Erythroblast (primary cell): ENCODE results near the gene UBXN11.

ENCODE experiments used
- DNase-seq, 2 experiments: peaks; one replicate each; lab custom pipeline; 2025; lab: John Stamatoyannopoulos, UW
- GATA1 ChIP-seq: IDR thresholded peaks from 2 replicates; pipeline ENCODE4 v1.6.1; 2011; ENCODE audit warnings: low read depth, mild to moderate bottlenecking, control low read depth, low read length, moderate library complexity
- POLR2A ChIP-seq: IDR thresholded peaks from 2 replicates; pipeline ENCODE4 v1.6.1; 2011; ENCODE audit warnings: mild to moderate bottlenecking, low read length

Gene UBXN11

GRCh38 chr1:26306290-26307229 lies at the start of gene UBXN11:
Gene UBXN11, minus strand, starts transcription at chr1:26306636. Its CDS starts 3,753 bp downstream, at chr1:26302883.
- TF ChIP-seq POLR2A (peak; percentile 70), GATA1 (no peak)
- peak; percentile 93 to 94 for DNase-seq

GRCh38 chr1:26356106-26356505 lies 49.7 kb upstream of the UBXN11 start:
- DNase-seq, result no peak
- TF ChIP-seq POLR2A, result no peak
- TF ChIP-seq GATA1, result no peak

GRCh38 chr1:26354972-26355371 lies 48.5 kb upstream of the UBXN11 start:
- no peak for DNase-seq
- TF ChIP-seq GATA1, result no peak
- no peak for TF ChIP-seq POLR2A

GRCh38 chr1:26353976-26354820 lies 47.8 kb upstream of the UBXN11 start, which contains the start of gene CRYBG2:
Gene CRYBG2, minus strand, starts transcription at chr1:26354130. Its CDS starts 7,473 bp downstream, at chr1:26346657.
- DNase-seq, result no peak
- TF ChIP-seq GATA1 (no peak), POLR2A (no peak)

GRCh38 chr1:26353210-26353859 lies 46.9 kb upstream of the UBXN11 start:
- no peak for DNase-seq
- TF ChIP-seq POLR2A, result no peak
- no peak for TF ChIP-seq GATA1

GRCh38 chr1:26352338-26352679 lies 45.9 kb upstream of the UBXN11 start:
- TF ChIP-seq POLR2A, result no peak
- no peak for TF ChIP-seq GATA1
- DNase-seq, result no peak

- TF ChIP-seq POLR2A, result no peak
- TF ChIP-seq GATA1, result no peak
- DNase-seq, result no peak
These were observed 45.3 kb upstream of the UBXN11 start for GRCh38 chr1:26351590-26352337.

GRCh38 chr1:26350701-26351589 lies 44.5 kb upstream of the UBXN11 start:
- no peak for TF ChIP-seq GATA1
- TF ChIP-seq POLR2A, result no peak
- no peak for DNase-seq

GRCh38 chr1:26350343-26350700 lies 43.9 kb upstream of the UBXN11 start:
- TF ChIP-seq POLR2A (no peak), GATA1 (no peak)
- DNase-seq, result no peak

GRCh38 chr1:26349877-26350244 lies 43.4 kb upstream of the UBXN11 start:
- DNase-seq, result no peak
- TF ChIP-seq POLR2A, result no peak
- TF ChIP-seq GATA1, result no peak

- no peak for TF ChIP-seq POLR2A
- no peak for DNase-seq
These were observed 42.9 kb upstream of the UBXN11 start for GRCh38 chr1:26349188-26349876.
